SJSA1 (cell line): ENCODE data around the gene HEATR9. TPM values are rescaled to one million over a fixed set of nuclear protein-coding genes. Genes with fewer than 3 reads are reported as not detected.

Experiments used
- total RNA-seq: library from RNA; depleted of rRNA; stranded (reverse); fragments of >200 nt; shearing (Covaris generic); gene quantifications from 2 replicates; pipeline ENCODE4 v1.2.3, GENCODE V29; 2014; rRNA removed

HEATR9 gene
- total RNA-seq, 1 experiment from 2014 or later, result not detected

Other genes with a start within 250 kb of the HEATR9 start
- 0.16 and 0.22 TPM in 2 replicates for gene RASL10B, start 137.3 kb downstream of the HEATR9 start, total RNA-seq
- not detected in 2 replicates for gene GAS2L2, start 115.7 kb downstream of the HEATR9 start, total RNA-seq
- not detected in 2 replicates for gene C17orf50, start 108.0 kb downstream of the HEATR9 start, total RNA-seq
- gene MMP28, start 73.2 kb downstream of the HEATR9 start, total RNA-seq, result 2.9 and 8.3 TPM in 2 replicates
- 15.5 and 33.6 TPM in 2 replicates for gene TAF15, start 59.4 kb downstream of the HEATR9 start, total RNA-seq
- gene CCL5, start 11.5 kb upstream of the HEATR9 start, total RNA-seq, result not detected in 2 replicates
- 0.11 and 0.50 TPM in 2 replicates for gene RDM1, start 61.9 kb upstream of the HEATR9 start, total RNA-seq
- not detected in 2 replicates for gene LYZL6, start 74.8 kb upstream of the HEATR9 start, total RNA-seq
- gene CCL16, start 112.6 kb upstream of the HEATR9 start, total RNA-seq, result not detected in 2 replicates
- gene CCL14, start 117.8 kb upstream of the HEATR9 start, total RNA-seq, result not detected in 2 replicates
- gene CCL15, start 132.7 kb upstream of the HEATR9 start, total RNA-seq, result not detected in 2 replicates
- gene CCL23, start 149.1 kb upstream of the HEATR9 start, total RNA-seq, result not detected in 2 replicates
- gene CCL18, start 195.4 kb upstream of the HEATR9 start, total RNA-seq, result not detected in 2 replicates
- gene CCL3, start 221.3 kb upstream of the HEATR9 start, total RNA-seq, result not detected in 2 replicates
- not detected in 2 replicates for gene CCL4, start 234.9 kb upstream of the HEATR9 start, total RNA-seq